Loucy (cell line): Measurements from ENCODE around the gene MAML2.

Experiments used
- CTCF ChIP-seq: fragments of 200-600 bp; sonication (generic); conservative IDR thresholded peaks from 2 replicates; pipeline ENCODE4 v1.5.1; 2014; ENCODE audit warnings: mild to moderate bottlenecking, antibody characterized with exemption, low read length
- EZH2phosphoT487 ChIP-seq: fragments of 200-600 bp; IDR thresholded peaks from 2 replicates; pipeline ENCODE4 v1.6.1; 2018; ENCODE audit warnings: antibody characterized with exemption, mild to moderate bottlenecking, moderate library complexity, borderline replicate concordance

DNA sequence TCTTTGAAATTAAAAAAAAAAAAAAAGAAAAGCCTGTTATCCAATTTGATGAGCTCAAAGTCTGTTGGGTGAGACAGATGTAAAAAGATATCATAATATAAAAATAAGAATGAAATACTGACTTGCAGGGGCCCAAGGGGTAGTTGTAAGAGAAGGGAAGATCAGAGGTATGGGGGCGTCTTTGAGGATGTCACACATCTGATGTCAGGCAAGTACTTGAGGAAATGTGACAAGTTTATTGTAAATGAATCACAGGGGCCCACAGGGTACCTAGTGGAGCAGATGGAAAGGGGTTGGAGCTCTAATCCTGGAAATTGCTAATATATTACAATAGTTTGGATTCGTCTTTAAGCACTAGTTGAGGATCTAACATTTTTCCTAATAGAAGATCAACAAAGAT, 131.6 kb downstream of the MAML2 start:
- TF ChIP-seq CTCF = no peak
- TF ChIP-seq EZH2phosphoT487 = no peak
